ENCODE results near the gene GPR35.

DNA sequence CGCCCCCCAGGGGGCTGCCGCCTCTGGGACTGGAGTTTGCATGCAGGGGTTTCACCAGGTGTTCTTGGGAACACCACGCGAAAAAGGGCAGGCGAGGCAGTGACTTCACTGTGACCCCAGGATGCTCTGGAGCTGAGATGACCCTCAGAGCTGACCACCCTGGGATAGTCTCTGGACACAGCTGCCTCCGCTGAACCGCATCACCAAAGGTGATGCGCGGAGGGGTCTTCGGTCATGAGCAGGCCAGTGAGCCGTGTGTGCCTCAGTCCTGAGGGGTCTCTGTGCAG lies 17.5 kb downstream of the GPR35 start:
- TF ChIP-seq CTCF (IDR thresholded peaks at IDR 0.05 in 2 of 3, conservative IDR thresholded peaks at IDR 0.05 in 1 of 3; ENCODE audit: borderline replicate concordance in 1 of 3, insufficient read depth in 1 of 3, low read depth in 2 of 3, low read length in 2 of 3) = no peak
- TF ChIP-seq, protein P1, sequence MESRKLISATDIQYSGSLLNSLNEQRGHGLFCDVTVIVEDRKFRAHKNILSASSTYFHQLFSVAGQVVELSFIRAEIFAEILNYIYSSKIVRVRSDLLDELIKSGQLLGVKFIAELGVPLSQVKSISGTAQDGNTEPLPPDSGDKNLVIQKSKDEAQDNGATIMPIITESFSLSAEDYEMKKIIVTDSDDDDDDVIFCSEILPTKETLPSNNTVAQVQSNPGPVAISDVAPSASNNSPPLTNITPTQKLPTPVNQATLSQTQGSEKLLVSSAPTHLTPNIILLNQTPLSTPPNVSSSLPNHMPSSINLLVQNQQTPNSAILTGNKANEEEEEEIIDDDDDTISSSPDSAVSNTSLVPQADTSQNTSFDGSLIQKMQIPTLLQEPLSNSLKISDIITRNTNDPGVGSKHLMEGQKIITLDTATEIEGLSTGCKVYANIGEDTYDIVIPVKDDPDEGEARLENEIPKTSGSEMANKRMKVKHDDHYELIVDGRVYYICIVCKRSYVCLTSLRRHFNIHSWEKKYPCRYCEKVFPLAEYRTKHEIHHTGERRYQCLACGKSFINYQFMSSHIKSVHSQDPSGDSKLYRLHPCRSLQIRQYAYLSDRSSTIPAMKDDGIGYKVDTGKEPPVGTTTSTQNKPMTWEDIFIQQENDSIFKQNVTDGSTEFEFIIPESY (IDR thresholded peaks at IDR 0.05; ENCODE audit: extremely low read depth, insufficient replicate concordance, low read length) = no peak
- TF ChIP-seq POLR2AphosphoS5 (IDR thresholded peaks at IDR 0.05; ENCODE audit: low read depth, low read length) = no peak
- TF ChIP-seq EZH2phosphoT487 (IDR thresholded peaks at IDR 0.05; ENCODE audit: borderline replicate concordance) = no peak
- no peak for TF ChIP-seq EZH2 (IDR thresholded peaks at IDR 0.05)
- TF ChIP-seq, protein P2, sequence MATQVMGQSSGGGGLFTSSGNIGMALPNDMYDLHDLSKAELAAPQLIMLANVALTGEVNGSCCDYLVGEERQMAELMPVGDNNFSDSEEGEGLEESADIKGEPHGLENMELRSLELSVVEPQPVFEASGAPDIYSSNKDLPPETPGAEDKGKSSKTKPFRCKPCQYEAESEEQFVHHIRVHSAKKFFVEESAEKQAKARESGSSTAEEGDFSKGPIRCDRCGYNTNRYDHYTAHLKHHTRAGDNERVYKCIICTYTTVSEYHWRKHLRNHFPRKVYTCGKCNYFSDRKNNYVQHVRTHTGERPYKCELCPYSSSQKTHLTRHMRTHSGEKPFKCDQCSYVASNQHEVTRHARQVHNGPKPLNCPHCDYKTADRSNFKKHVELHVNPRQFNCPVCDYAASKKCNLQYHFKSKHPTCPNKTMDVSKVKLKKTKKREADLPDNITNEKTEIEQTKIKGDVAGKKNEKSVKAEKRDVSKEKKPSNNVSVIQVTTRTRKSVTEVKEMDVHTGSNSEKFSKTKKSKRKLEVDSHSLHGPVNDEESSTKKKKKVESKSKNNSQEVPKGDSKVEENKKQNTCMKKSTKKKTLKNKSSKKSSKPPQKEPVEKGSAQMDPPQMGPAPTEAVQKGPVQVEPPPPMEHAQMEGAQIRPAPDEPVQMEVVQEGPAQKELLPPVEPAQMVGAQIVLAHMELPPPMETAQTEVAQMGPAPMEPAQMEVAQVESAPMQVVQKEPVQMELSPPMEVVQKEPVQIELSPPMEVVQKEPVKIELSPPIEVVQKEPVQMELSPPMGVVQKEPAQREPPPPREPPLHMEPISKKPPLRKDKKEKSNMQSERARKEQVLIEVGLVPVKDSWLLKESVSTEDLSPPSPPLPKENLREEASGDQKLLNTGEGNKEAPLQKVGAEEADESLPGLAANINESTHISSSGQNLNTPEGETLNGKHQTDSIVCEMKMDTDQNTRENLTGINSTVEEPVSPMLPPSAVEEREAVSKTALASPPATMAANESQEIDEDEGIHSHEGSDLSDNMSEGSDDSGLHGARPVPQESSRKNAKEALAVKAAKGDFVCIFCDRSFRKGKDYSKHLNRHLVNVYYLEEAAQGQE (IDR thresholded peaks at IDR 0.05; ENCODE audit: low read depth) = no peak
- TF ChIP-seq ZNF274 (IDR thresholded peaks at IDR 0.05; ENCODE audit: low read depth, low read length) = no peak
- no peak for TF ChIP-seq SIN3A (IDR thresholded peaks at IDR 0.05; ENCODE audit: low read depth)
- TF ChIP-seq CEBPB (IDR thresholded peaks at IDR 0.05; ENCODE audit: low read depth) = no peak
- TF ChIP-seq POLR2A (IDR thresholded peaks at IDR 0.05; ENCODE audit: borderline replicate concordance, extremely low read depth, insufficient read depth, insufficient read length) = no peak
- no peak for TF ChIP-seq ELF1 (IDR thresholded peaks at IDR 0.05; ENCODE audit: borderline replicate concordance, low read depth)
- TF ChIP-seq, protein P3, sequence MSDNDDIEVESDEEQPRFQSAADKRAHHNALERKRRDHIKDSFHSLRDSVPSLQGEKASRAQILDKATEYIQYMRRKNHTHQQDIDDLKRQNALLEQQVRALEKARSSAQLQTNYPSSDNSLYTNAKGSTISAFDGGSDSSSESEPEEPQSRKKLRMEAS (IDR thresholded peaks at IDR 0.05) = no peak
- no peak for TF ChIP-seq YY1 (IDR thresholded peaks at IDR 0.05; ENCODE audit: extremely low read depth, insufficient replicate concordance, low read depth, low read length)

All from HCT116 (cell line).